Inflammatory macrophage (primary cell): ENCODE measurements around the gene GNA12.

Experiments used
- DNase-seq, 2 donors: peaks; one replicate each; pipeline ENCODE4 v3.0.0-alpha.2; 2020 to 2022

The GNA12 gene

GRCh38 chr7:2838451-2838850 is 5.7 kb downstream of the GNA12 start:
- no peak for DNase-seq

DNA sequence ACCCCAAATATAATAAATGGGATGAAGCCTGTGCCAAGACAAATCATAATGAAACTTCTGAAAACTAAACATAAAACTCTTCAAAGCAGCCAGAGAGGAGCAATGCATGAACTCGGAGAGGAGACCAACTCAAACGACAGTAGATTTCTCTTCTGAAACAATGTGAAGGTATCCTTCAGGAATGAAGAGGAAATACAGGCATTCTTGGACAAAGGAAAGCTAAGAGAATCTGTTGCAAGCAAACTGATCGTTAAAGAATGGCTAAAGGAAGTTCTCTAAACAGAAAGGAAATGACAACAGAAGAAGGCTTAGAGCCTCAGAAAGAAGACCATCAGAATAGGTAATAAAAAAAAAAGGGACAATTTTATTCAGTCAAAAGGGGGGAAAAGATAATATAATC is 6.6 kb downstream of the GNA12 start:
- no peak for DNase-seq

GRCh38 chr7:2834748-2835441 is 9.2 kb downstream of the GNA12 start:
- no peak for DNase-seq

- DNase-seq: no peak
Measured at GRCh38 chr7:2833083-2833910, 10.8 kb downstream of the GNA12 start.

DNA sequence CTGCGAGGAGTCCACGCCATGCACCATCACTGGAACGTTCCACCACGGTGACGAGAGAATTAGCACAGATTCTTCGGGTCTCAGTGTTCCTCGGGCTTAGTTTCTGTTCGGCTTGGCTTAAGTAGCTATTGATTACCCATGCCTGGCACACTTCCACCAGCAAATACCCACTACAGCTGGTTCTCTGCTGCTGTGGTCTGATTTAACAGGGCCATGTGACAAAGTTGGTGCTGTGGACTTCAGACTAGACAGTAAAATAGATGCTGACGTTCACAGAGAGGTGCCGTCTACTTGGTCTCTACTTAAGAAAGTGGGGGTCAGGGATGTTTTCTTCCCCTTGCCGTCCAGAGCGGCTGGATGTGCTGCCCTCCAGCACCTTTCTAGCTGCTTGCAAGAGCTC is 11.6 kb downstream of the GNA12 start:
- DNase-seq: no peak

DNA sequence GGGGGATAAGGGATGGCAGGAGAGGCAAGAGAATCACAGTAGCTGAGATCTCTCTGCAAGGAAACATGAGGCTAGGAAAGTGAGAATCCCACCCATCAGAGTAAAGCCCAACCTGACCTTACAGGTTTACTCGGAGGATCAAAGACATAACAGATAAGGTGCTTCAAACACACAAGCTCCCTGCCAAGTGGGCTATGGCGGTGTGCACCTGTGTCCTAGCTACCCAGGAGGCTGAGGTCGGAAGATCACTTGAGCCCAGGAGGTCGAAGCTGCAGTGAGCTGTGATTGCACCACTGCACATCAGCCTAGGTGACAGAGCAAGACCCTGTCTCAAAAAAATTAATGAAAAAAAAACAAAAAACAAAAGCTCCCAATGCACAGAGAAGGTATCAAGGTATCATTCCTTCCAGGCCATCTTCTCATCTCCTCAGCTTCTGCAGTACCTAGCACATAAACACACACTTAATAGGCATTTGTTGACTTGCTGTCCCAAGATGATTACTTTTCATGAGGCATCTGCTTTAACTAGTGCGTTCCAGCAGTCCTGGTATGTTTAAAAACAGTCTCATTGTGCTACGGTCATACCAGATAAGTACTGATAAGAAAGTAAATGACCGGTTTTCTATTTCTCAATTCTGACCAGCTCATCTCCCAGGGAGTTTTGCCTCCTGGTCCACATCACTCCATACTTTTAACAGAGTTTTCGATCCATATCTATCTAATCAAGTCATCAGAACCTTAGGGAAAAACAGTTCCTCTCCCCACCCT is 13.3 kb downstream of the GNA12 start:
- DNase-seq: no peak

DNA sequence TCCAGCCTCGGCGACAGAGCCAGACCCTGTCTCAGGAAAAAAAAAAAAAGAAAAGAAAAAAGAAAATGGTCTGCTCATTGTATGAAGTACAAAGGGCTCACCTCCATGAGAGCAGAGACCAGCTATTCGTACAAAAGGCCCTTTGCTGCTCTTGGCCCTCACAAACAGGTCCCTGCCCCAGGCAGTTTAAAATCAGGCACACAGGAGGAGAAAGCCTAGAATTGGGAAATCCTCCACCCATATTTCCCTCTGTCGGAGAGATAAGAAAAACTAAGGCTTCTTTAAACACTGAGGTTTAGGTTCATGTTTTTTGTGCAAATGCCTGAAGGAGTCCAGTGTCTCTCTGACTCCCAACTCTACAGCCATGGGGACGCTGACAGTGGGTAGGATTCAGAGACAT is 15.1 kb downstream of the GNA12 start:
- DNase-seq: no peak

DNA sequence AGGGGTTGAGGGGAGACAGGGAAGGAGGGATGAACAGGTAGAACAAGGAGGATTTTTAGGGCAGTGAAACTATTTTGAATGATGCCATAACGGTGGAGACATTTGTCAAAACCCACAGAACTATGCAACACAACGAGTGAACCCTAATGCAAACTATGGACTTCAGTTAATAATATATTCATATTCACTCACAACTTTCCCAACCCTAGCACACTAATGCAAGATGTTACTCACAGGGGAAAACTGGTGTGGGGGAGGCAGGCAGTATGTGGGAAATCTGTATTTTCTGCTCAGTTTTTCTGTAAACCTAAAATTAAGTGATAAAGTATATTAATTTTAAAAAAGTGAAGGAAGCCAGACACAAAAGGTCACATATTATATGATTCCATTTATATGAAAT is 17.3 kb downstream of the GNA12 start:
- peak in 1 of 2 donors; percentile 27 for DNase-seq

DNA sequence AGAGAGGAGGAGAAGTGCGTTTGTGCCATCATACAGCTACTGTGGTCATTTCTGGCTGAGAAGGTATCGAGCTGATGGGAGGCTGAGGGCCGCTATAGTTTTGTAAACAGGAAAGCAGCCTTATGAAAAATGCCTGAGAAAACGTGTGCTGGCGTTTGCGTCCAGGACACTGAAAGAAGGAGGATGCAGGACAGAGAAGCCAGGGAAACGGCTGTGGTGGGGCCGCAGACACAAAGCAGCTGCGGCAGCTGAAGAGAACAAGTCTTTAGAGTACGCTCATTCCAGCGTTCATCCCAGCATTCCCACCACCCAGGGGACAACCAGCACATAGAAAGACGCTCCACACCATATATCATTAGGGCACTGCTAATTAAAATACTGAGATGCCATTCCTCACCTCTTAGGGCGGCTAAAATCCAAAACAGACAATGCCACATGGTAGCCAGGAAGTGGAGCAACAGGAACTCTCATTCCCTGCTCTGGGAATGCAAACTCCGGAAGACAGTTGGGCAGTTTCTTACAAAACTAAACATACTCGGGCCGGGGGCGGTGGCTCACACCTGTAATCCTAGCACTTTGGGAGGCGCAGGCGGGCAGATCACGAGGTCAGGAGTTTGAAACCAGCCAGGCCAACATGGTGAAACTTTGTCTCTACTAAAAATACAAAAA is 18.4 kb downstream of the GNA12 start:
- no peak for DNase-seq

GRCh38 chr7:2824678-2825461 is 19.2 kb downstream of the GNA12 start:
- DNase-seq: no peak

GRCh38 chr7:2824026-2824677 is 20.0 kb downstream of the GNA12 start:
- DNase-seq: no peak

- no peak for DNase-seq
Measured at GRCh38 chr7:2823130-2823529, 21.0 kb downstream of the GNA12 start.

DNA sequence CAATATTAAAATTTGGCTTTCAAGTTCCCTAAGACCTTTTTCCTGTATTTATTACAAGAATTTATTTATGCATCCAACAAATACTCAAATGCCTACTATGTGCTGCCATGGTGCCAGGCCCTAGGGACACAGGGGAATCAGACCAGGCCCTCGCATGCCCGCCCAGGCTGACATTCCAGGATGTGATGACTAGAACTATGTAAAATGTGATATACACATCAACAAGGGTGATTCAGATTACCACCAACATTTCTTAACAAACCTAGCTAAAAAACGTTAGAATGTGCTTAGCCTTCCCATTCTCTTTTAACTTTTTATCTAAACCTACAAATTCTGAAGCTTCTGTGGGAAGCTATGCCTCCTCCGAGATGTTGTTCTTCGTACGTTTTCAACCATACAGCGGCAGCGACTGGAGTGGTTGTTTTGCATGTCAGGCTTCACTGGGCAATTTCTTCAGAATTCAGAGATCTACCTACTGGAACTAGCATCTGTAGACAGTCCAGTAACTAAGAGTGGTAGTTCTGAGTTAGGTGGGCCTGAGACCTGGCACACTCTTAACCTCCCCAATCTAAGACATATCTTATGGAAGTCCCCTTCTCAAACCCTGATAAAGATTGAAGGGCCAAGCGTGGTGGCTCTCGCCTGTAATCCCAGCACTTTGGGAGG is 22.1 kb downstream of the GNA12 start:
- DNase-seq: peak in 1 of 2 donors; percentile 16

DNA sequence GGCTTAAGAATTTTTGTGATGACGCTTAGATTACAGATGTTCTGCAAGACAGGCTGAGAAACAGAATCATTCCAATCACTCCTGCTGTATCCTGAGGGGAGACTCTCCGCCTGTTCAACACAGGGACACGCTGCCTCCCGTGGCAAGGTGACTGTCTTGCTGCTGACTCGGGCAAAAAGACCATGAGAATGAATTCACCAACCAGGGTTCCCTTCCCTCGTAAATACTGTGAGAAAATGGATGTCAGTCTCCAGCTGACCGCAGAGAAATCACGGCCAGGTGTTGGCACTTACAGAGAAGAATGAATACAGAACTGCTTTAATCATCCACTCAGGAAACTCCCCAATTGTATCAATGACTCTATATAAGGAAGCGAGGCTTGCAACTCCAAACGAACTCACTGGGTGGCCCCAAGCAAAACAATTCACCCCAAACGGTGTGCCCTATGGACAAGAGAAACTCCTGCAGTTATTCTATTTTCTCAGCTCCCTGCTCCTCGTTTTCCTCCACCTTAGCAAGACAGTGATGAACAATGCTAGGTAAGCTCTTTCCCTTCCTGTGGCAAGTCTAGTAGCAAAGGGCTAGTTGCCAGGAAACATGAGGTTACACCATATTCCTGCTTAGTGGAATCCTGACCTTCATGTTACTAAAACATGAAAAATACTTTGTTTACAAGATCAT is 22.8 kb downstream of the GNA12 start:
- peak; percentile 37 to 56 for DNase-seq

DNA sequence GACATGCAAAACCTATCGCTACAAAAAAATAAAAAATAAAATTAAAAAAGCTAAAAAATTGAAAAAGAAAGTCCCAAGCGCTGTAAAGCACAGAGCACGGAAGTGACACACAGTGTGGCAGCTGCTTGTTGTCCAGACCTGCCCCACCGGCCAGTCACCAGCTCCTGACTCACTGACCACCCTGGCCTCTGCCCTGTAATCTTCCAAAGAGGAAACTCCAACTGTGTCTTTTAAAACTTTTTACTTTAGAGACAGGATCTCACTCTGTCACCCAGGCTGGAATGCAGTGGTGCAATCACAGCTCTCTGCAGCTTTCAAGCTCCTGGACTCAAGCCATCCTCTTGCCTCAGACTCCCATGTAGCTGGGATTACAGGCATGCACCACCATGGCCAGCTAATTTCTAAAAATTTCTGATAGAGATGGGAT is 23.6 kb downstream of the GNA12 start:
- DNase-seq: peak; percentile 93 to 94

DNA sequence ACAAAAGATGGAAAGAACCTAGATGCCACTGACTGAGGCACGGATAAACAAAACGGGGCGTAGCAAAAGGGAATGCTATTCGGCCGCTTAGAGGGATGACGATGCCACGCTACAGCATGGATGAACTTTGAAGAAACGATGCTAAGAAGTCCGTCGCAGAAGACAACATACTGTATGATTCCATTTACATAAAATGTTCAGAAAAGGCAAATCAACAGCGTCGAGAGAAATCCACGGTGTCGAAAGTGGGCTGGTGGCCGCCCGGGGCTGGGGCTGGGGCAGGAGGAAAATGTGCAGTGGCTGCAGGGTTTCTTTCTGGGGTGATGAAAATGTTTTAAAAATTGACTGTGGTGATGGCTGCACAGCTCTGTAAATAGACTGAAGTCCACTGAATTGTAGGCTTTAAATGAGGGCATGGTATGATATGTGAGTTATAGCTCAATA is 24.1 kb downstream of the GNA12 start:
- DNase-seq: no peak

DNA sequence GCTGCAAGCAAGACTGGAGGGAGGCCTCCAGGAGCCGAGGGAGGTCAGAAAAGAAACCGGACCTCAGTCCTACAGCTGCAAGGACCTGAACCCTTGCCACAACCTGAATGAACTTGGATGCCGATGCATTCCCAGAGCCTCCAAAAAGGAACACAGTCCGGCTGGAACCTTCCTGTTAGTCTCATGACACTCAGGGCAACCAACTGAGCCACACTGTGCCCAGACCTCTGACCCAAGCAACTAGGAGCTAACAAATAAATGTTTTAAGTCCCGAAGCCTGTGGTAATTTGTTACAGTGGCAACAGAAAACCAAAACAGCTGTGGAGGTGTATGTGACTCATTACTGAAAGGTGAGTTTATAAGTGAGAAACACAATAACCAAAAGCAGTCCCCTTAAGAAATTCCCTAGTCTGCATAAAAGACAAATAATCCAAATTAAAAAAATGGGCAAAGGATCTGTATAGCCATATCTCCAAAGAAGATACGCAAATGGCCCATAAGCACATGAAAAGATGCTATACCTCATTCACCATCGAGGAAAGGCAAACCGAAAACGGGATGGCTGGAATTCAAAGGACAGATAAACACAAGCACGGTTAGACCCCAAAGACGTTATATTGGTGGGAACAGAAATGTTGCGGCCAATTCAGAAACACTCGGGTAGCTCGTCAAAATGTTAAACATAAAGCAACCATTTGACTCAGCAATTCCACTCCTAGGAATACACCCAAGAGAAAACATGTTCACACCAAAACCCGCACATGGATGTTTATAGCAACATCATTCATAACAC is 24.8 kb downstream of the GNA12 start:
- DNase-seq: no peak

GRCh38 chr7:2818653-2819052 is 25.5 kb downstream of the GNA12 start:
- DNase-seq: no peak

DNA sequence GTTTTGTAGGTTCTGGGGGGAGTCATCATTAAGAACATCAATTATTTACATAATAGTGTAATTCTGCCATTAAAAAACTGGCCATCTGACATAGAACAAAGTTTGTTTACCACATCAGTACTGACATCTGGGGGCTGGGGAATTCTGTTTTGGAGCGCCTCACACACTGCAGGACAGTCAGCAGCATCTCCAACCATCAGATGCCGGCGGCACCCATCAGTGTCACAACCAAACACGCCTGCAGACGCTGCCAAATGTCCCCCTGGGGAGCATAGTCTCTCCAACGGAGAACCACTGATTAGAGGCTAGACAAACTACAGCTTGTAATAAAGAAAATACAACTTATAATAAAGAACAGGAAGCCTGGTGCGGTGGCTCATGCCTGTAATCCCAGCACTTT is 26.0 kb downstream of the GNA12 start:
- no peak for DNase-seq
